ENCODE results near the gene C5orf22. TPM values are rescaled to one million over a fixed set of nuclear protein-coding genes. Genes with fewer than 3 reads are reported as not detected.
A peak's percentile ranks its signal among the peaks of the same experiment; 100 is the strongest.

Gene C5orf22
- total RNA-seq, 1 donor from 2014 or later, result 24.1 TPM

- no peak for ATAC-seq
- Histone ChIP-seq H3K4me3 (no peak overlapping the region), H3K27ac (no peak overlapping the region), H3K9me3 (no peaks in the 10 kb centered on the region), H3K4me1 (no peaks in the 10 kb centered on the region), H3K27me3 (no peaks in the 10 kb centered on the region), H3K36me3 (peaks cover 100% of the 10 kb centered on the region)
- intact Hi-C loops (cut with DNase I), result no loop called here
- TF ChIP-seq CTCF (IDR thresholded peaks at IDR 0.05), result no peak
- no peak for DNase-seq
Measured at GRCh38 chr5:31511305-31511704, 20.8 kb upstream of the C5orf22 start.

- Histone ChIP-seq H3K4me3 (no peak overlapping the region), H3K36me3 (peaks cover 82% of the 10 kb centered on the region), H3K27ac (no peak overlapping the region), H3K9me3 (no peaks in the 10 kb centered on the region), H3K27me3 (no peaks in the 10 kb centered on the region), H3K4me1 (no peaks in the 10 kb centered on the region)
- ATAC-seq, result no peak
- intact Hi-C loops (cut with DNase I), result no loop called here
- no peak for DNase-seq
- no peak for TF ChIP-seq CTCF (IDR thresholded peaks at IDR 0.05)
Measured at GRCh38 chr5:31516802-31517201, 15.3 kb upstream of the C5orf22 start.

GRCh38 chr5:31523041-31523440, 9.1 kb upstream of the C5orf22 start:
- no peak overlapping the region for H3K4me3 ChIP-seq
- ATAC-seq (no peak), DNase-seq (no peak)
- H3K4me1 ChIP-seq, result no peaks in the 10 kb centered on the region
- no peak for TF ChIP-seq CTCF (IDR thresholded peaks at IDR 0.05)
- H3K36me3 ChIP-seq, result peaks cover 77% of the 10 kb centered on the region
- no peak overlapping the region for H3K27ac ChIP-seq
- intact Hi-C loops (cut with DNase I), result no loop called here
- no peaks in the 10 kb centered on the region for H3K9me3 ChIP-seq
- no peaks in the 10 kb centered on the region for H3K27me3 ChIP-seq

- ATAC-seq (no peak), DNase-seq (no peak)
- Histone ChIP-seq H3K9me3 (no peaks in the 10 kb centered on the region), H3K4me1 (peaks cover 21% of the 10 kb centered on the region), H3K27me3 (no peaks in the 10 kb centered on the region), H3K36me3 (peaks cover 48% of the 10 kb centered on the region), H3K4me3 (peak overlapping the region; percentile 93), H3K27ac (no peak overlapping the region)
- no peak for TF ChIP-seq CTCF (IDR thresholded peaks at IDR 0.05)
- intact Hi-C loops (cut with DNase I), result no loop called here
Measured at GRCh38 chr5:31530541-31531265, 1.4 kb upstream of the C5orf22 start.

GRCh38 chr5:31531543-31531887, 586 bp upstream of the C5orf22 start:
- H3K4me3 ChIP-seq, result peak overlapping the region; percentile 93
- H3K9me3 ChIP-seq, result no peaks in the 10 kb centered on the region
- DNase-seq, result no peak
- TF ChIP-seq CTCF (IDR thresholded peaks at IDR 0.05), result no peak
- peaks cover 21% of the 10 kb centered on the region for H3K4me1 ChIP-seq
- H3K27ac ChIP-seq, result peak overlapping the region; percentile 82
- intact Hi-C loops (cut with DNase I), result no loop called here
- ATAC-seq, result peak; percentile 51
- H3K27me3 ChIP-seq, result no peaks in the 10 kb centered on the region
- peaks cover 48% of the 10 kb centered on the region for H3K36me3 ChIP-seq
